HFFc6 (cell line): Measurements from ENCODE around the gene RFXAP. TPM values are rescaled to one million over a fixed set of nuclear protein-coding genes. Genes with fewer than 3 reads are reported as not detected.

Experiments
- DNase-seq: peaks from one replicate; pipeline ENCODE4 v3.0.0-alpha.2; 2018
- H3K27ac Mint-ChIP-seq: 2 replicates; pipeline ENCODE4 v1.8.0; 2020; ENCODE audit warnings: mild to moderate bottlenecking, mixed read lengths
- H3K27me3 Mint-ChIP-seq: 2 replicates; pipeline ENCODE4 v1.8.0; 2021; ENCODE audit warnings: mild to moderate bottlenecking, moderate library complexity, mixed read lengths; ENCODE audit not compliant: insufficient read depth
- H3K36me3 Mint-ChIP-seq: 2 replicates; pipeline ENCODE4 v1.8.0; 2021; ENCODE audit warnings: low read depth, mixed read lengths
- H3K4me1 Mint-ChIP-seq: 2 replicates; pipeline ENCODE4 v1.8.0; 2020; ENCODE audit warnings: low read depth, mixed read lengths
- H3K4me3 Mint-ChIP-seq: 2 replicates; pipeline ENCODE4 v1.8.0; 2020; ENCODE audit warnings: mild to moderate bottlenecking, moderate library complexity, mixed read lengths
- H3K9me3 Mint-ChIP-seq: 2 replicates; pipeline ENCODE4 v1.8.0; 2020; ENCODE audit warnings: mild to moderate bottlenecking, mixed read lengths
- total RNA-seq, 6 experiments: library from RNA; stranded (reverse); fragmentation: NEBNext Ultra II Directional; extraction: Animal tissue kit (Norgen Biotek cat#: 25700); gene quantifications; 2 replicates in 1 of 6; 3 replicates in 5 of 6; pipeline ENCODE4 v1.2.3, GENCODE V29; 2021
- TF ChIP-seq, protein P1 (sequence below): fragments of 200-600 bp; sonication (generic); IDR thresholded peaks from 2 replicates; pipeline ENCODE4 v1.5.0; 2021; ENCODE audit warnings: antibody characterized with exemption, mild to moderate bottlenecking

The RFXAP gene
- total RNA-seq, 6 experiments from 2014 or later, result 3.4 to 4.6 (median 3.9) TPM

DNA sequence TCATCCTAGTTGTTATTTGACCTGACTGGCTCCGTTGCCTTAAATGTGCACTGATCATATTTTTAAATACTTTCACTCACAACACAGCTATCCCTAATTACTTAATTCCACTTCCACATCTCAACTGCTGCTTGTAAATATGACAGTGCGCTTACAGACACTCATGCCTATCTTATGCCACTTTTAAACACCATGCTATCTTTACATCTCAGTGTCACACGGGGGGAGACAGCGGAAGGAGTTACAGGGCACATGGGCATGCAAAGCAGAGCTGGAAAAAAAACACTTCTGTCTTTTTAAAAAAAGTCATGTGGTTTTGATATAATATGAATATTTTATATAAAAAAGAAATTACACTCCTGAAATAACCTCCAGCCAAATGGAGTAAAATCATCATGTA is 56.9 kb downstream of the RFXAP start:
- no peaks in the 10 kb centered on the region for H3K27me3 Mint-ChIP-seq
- DNase-seq, result no peak
- no peak overlapping the region for H3K27ac Mint-ChIP-seq
- TF ChIP-seq, protein P1, sequence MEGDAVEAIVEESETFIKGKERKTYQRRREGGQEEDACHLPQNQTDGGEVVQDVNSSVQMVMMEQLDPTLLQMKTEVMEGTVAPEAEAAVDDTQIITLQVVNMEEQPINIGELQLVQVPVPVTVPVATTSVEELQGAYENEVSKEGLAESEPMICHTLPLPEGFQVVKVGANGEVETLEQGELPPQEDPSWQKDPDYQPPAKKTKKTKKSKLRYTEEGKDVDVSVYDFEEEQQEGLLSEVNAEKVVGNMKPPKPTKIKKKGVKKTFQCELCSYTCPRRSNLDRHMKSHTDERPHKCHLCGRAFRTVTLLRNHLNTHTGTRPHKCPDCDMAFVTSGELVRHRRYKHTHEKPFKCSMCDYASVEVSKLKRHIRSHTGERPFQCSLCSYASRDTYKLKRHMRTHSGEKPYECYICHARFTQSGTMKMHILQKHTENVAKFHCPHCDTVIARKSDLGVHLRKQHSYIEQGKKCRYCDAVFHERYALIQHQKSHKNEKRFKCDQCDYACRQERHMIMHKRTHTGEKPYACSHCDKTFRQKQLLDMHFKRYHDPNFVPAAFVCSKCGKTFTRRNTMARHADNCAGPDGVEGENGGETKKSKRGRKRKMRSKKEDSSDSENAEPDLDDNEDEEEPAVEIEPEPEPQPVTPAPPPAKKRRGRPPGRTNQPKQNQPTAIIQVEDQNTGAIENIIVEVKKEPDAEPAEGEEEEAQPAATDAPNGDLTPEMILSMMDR, result no peak
- H3K9me3 Mint-ChIP-seq, result no peaks in the 10 kb centered on the region
- no peak overlapping the region for H3K4me3 Mint-ChIP-seq
- peaks cover 14% of the 10 kb centered on the region; the same call in 1 of the 2 replicates for H3K4me1 Mint-ChIP-seq
- H3K36me3 Mint-ChIP-seq, result peaks cover 10% of the 10 kb centered on the region; the same call in 1 of the 2 replicates

Other genes starting within 250 kb of the RFXAP start
- not detected for gene SERTM1, start 145.2 kb upstream of the RFXAP start, total RNA-seq
- 10 to 100 TPM; 10.7 to 22.5 (median 17.9) TPM for gene SMAD9, start 101.0 kb downstream of the RFXAP start, total RNA-seq
- 10 to 100 TPM; 31.0 to 41.9 (median 33.4) TPM for gene ALG5, start 180.1 kb downstream of the RFXAP start, total RNA-seq
- gene EXOSC8, start 181.6 kb downstream of the RFXAP start, total RNA-seq, result 10 to 100 TPM; 23.2 to 37.8 (median 36.2) TPM
- gene SUPT20H, start 240.5 kb downstream of the RFXAP start, total RNA-seq, result 10 to 100 TPM; 46.5 to 55.4 (median 50.2) TPM